Measurements from ENCODE around the gene ITGBL1.

Gene ITGBL1

GRCh38 chr13:101499406-101499805 lies 46.9 kb downstream of the ITGBL1 start:
- in situ Hi-C loops (cut with HindIII; ENCODE audit: low pct_unique_long_range_greater_than_20kb, low sequenced_read_pairs), result no loop called here
- no peak for TF ChIP-seq JUND (IDR thresholded peaks at IDR 0.05; ENCODE audit: low read depth)
- DNase-seq (ENCODE audit: low read depth in 1 of 2, low spot score in 1 of 2), result no peak

- no peak for DNase-seq (ENCODE audit: low read depth in 1 of 2, low spot score in 1 of 2)
- in situ Hi-C loops (cut with HindIII; ENCODE audit: low pct_unique_long_range_greater_than_20kb, low sequenced_read_pairs), result no loop called here
- no peak for TF ChIP-seq JUND (IDR thresholded peaks at IDR 0.05; ENCODE audit: low read depth)
These were observed 50.1 kb downstream of the ITGBL1 start for GRCh38 chr13:101502618-101503017.

- no peak for DNase-seq (ENCODE audit: low read depth in 1 of 2, low spot score in 1 of 2)
- in situ Hi-C loops (cut with HindIII; ENCODE audit: low pct_unique_long_range_greater_than_20kb, low sequenced_read_pairs), result no loop called here
- TF ChIP-seq JUND (IDR thresholded peaks at IDR 0.05; ENCODE audit: low read depth), result no peak
These were observed 58.7 kb downstream of the ITGBL1 start for GRCh38 chr13:101511161-101511560.

- in situ Hi-C loops (cut with HindIII; ENCODE audit: low pct_unique_long_range_greater_than_20kb, low sequenced_read_pairs), result no loop called here
- no peak for TF ChIP-seq JUND (IDR thresholded peaks at IDR 0.05; ENCODE audit: low read depth)
- no peak for DNase-seq (ENCODE audit: low read depth in 1 of 2, low spot score in 1 of 2)
These were observed 59.3 kb downstream of the ITGBL1 start for GRCh38 chr13:101511766-101512165.

- in situ Hi-C loops (cut with HindIII; ENCODE audit: low pct_unique_long_range_greater_than_20kb, low sequenced_read_pairs), result no loop called here
- DNase-seq (ENCODE audit: low read depth in 1 of 2, low spot score in 1 of 2), result no peak
- no peak for TF ChIP-seq JUND (IDR thresholded peaks at IDR 0.05; ENCODE audit: low read depth)
These were observed 60.2 kb downstream of the ITGBL1 start for GRCh38 chr13:101512650-101513049.

GRCh38 chr13:101514100-101514499 lies 61.6 kb downstream of the ITGBL1 start:
- no peak for TF ChIP-seq JUND (IDR thresholded peaks at IDR 0.05; ENCODE audit: low read depth)
- in situ Hi-C loops (cut with HindIII; ENCODE audit: low pct_unique_long_range_greater_than_20kb, low sequenced_read_pairs), result no loop called here
- no peak for DNase-seq (ENCODE audit: low read depth in 1 of 2, low spot score in 1 of 2)

- no peak for TF ChIP-seq JUND (IDR thresholded peaks at IDR 0.05; ENCODE audit: low read depth)
- peak in 1 of 2 experiments; percentile 64 for DNase-seq (ENCODE audit: low read depth in 1 of 2, low spot score in 1 of 2)
- in situ Hi-C loops (cut with HindIII; ENCODE audit: low pct_unique_long_range_greater_than_20kb, low sequenced_read_pairs), result no loop called here
These were observed 62.3 kb downstream of the ITGBL1 start for GRCh38 chr13:101514695-101515275.

GRCh38 chr13:101515504-101515903 lies 63.0 kb downstream of the ITGBL1 start:
- no peak for TF ChIP-seq JUND (IDR thresholded peaks at IDR 0.05; ENCODE audit: low read depth)

GRCh38 chr13:101516262-101516661 lies 63.8 kb downstream of the ITGBL1 start:
- DNase-seq (ENCODE audit: low read depth in 1 of 2, low spot score in 1 of 2), result no peak
- no peak for TF ChIP-seq JUND (IDR thresholded peaks at IDR 0.05; ENCODE audit: low read depth)
- in situ Hi-C loops (cut with HindIII; ENCODE audit: low pct_unique_long_range_greater_than_20kb, low sequenced_read_pairs), result no loop called here

More at GRCh38 chr13:101515504-101515903, 63.0 kb downstream of the ITGBL1 start:
- DNase-seq (ENCODE audit: low read depth in 1 of 2, low spot score in 1 of 2), result no peak
- in situ Hi-C loops (cut with HindIII; ENCODE audit: low pct_unique_long_range_greater_than_20kb, low sequenced_read_pairs), result no loop called here

GRCh38 chr13:101520672-101521071 lies 68.2 kb downstream of the ITGBL1 start:
- in situ Hi-C loops (cut with HindIII; ENCODE audit: low pct_unique_long_range_greater_than_20kb, low sequenced_read_pairs), result no loop called here
- no peak for DNase-seq (ENCODE audit: low read depth in 1 of 2, low spot score in 1 of 2)
- no peak for TF ChIP-seq JUND (IDR thresholded peaks at IDR 0.05; ENCODE audit: low read depth)

GRCh38 chr13:101521371-101521770 lies 68.9 kb downstream of the ITGBL1 start:
- no peak for DNase-seq (ENCODE audit: low read depth in 1 of 2, low spot score in 1 of 2)
- no peak for TF ChIP-seq JUND (IDR thresholded peaks at IDR 0.05; ENCODE audit: low read depth)
- in situ Hi-C loops (cut with HindIII; ENCODE audit: low pct_unique_long_range_greater_than_20kb, low sequenced_read_pairs), result no loop called here

- TF ChIP-seq JUND (IDR thresholded peaks at IDR 0.05; ENCODE audit: low read depth), result no peak
- in situ Hi-C loops (cut with HindIII; ENCODE audit: low pct_unique_long_range_greater_than_20kb, low sequenced_read_pairs), result no loop called here
- no peak for DNase-seq (ENCODE audit: low read depth in 1 of 2, low spot score in 1 of 2)
These were observed 70.1 kb downstream of the ITGBL1 start for GRCh38 chr13:101522607-101523006.

- no peak for DNase-seq (ENCODE audit: low read depth in 1 of 2, low spot score in 1 of 2)
- TF ChIP-seq JUND (IDR thresholded peaks at IDR 0.05; ENCODE audit: low read depth), result no peak
- in situ Hi-C loops (cut with HindIII; ENCODE audit: low pct_unique_long_range_greater_than_20kb, low sequenced_read_pairs), result no loop called here
These were observed 71.0 kb downstream of the ITGBL1 start for GRCh38 chr13:101523154-101524131.
